ENCODE data around the gene JMY. TPM values are rescaled to one million over a fixed set of nuclear protein-coding genes. Genes with fewer than 3 reads are reported as not detected.

JMY gene
- polyA plus RNA-seq, 1 donor (not counting 4 experiments of a cell fraction or from before 2014, with no cell fraction given) = 3.3 TPM

GRCh38 chr5:79189439-79190234, 46.3 kb upstream of the JMY start:
- Histone ChIP-seq H3K4me2 (ENCODE audit: control insufficient read depth, extremely low read depth, insufficient read depth, low read depth, low read length) (peak overlapping the region; percentile 39), H3K27ac (ENCODE audit: control insufficient read depth, insufficient read depth, low read length) (no peak overlapping the region), H3K79me2 (ENCODE audit: control insufficient read depth, insufficient read depth, low read length) (no peaks in the 10 kb centered on the region), H3K4me1 (ENCODE audit: control insufficient read depth, extremely low read depth, insufficient read depth, low read length) (peaks cover 2% of the 10 kb centered on the region), H3K27me3 (ENCODE audit: control insufficient read depth, extremely low read depth, insufficient read depth, low read length) (no peaks in the 10 kb centered on the region), H3K36me3 (ENCODE audit: control insufficient read depth in 2 of 2, extremely low read depth in 1 of 2, insufficient read depth in 2 of 2, low read length in 2 of 2) (no peaks in the 10 kb centered on the region), H4K20me1 (ENCODE audit: control insufficient read depth, extremely low read depth, insufficient read depth, low read length) (no peaks in the 10 kb centered on the region), H2AFZ (ENCODE audit: control insufficient read depth, low read length) (no peak overlapping the region), H3K4me3 (ENCODE audit: control insufficient read depth in 2 of 3, extremely low read depth in 1 of 3, insufficient read depth in 2 of 3, low read depth in 1 of 3, low read length in 3 of 3) (no peak overlapping the region), H3K9me3 (ENCODE audit: control insufficient read depth, low read depth, low read length) (no peaks in the 10 kb centered on the region), H3K9ac (ENCODE audit: control insufficient read depth, extremely low read depth, insufficient read depth, low read length) (no peak overlapping the region), H3K9me1 (ENCODE audit: control insufficient read depth, extremely low read depth, insufficient read depth, low read length) (no peaks in the 10 kb centered on the region)
- no peak for TF ChIP-seq CTCF (optimal IDR thresholded peaks at IDR 0.05 in 1 of 3, IDR thresholded peaks at IDR 0.05 in 1 of 3, conservative IDR thresholded peaks at IDR 0.05 in 1 of 3; ENCODE audit: extremely low read depth in 1 of 3, insufficient read depth in 2 of 3, low read length in 3 of 3)
- TF ChIP-seq EZH2 (IDR thresholded peaks at IDR 0.05; ENCODE audit: low read length) = no peak
- dilution Hi-C loops (cut with MboI; ENCODE audit: extremely low pct_ligation_motif_present, low sequenced_read_pairs) = no loop called here
- no peak for DNase-seq (ENCODE audit: low read depth, low spot score)
- no peak for FAIRE-seq

DNA sequence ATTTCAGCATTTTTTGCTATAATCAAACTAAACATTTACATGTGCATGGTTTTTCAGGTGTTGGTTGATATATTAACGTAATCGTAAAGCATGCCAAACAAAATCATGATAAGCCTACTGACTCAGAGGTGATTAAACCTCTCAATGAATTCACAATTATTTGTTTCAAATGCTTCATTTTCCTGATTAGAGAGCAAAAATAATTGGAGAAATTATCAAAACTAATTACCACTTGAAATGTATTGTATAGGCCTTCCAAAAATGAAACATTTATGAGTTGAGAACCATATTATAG, 45.7 kb upstream of the JMY start:
- H3K4me2 ChIP-seq (ENCODE audit: control insufficient read depth, extremely low read depth, insufficient read depth, low read depth, low read length) = peak overlapping the region; percentile 39
- no peaks in the 10 kb centered on the region for H3K27me3 ChIP-seq (ENCODE audit: control insufficient read depth, extremely low read depth, insufficient read depth, low read length)
- H3K36me3 ChIP-seq (ENCODE audit: control insufficient read depth in 2 of 2, extremely low read depth in 1 of 2, insufficient read depth in 2 of 2, low read length in 2 of 2) = no peaks in the 10 kb centered on the region
- FAIRE-seq (no peak), DNase-seq (ENCODE audit: low read depth, low spot score) (no peak)
- no peak overlapping the region for H3K27ac ChIP-seq (ENCODE audit: control insufficient read depth, insufficient read depth, low read length)
- H3K4me1 ChIP-seq (ENCODE audit: control insufficient read depth, extremely low read depth, insufficient read depth, low read length) = peaks cover 2% of the 10 kb centered on the region
- H3K79me2 ChIP-seq (ENCODE audit: control insufficient read depth, insufficient read depth, low read length) = no peaks in the 10 kb centered on the region
- TF ChIP-seq EZH2 (IDR thresholded peaks at IDR 0.05; ENCODE audit: low read length) = no peak
- no peak for TF ChIP-seq CTCF (optimal IDR thresholded peaks at IDR 0.05 in 1 of 3, IDR thresholded peaks at IDR 0.05 in 1 of 3, conservative IDR thresholded peaks at IDR 0.05 in 1 of 3; ENCODE audit: extremely low read depth in 1 of 3, insufficient read depth in 2 of 3, low read length in 3 of 3)
- H3K9me3 ChIP-seq (ENCODE audit: control insufficient read depth, low read depth, low read length) = no peaks in the 10 kb centered on the region
- no peak overlapping the region for H3K4me3 ChIP-seq (ENCODE audit: control insufficient read depth in 2 of 3, extremely low read depth in 1 of 3, insufficient read depth in 2 of 3, low read depth in 1 of 3, low read length in 3 of 3)
- H3K9ac ChIP-seq (ENCODE audit: control insufficient read depth, extremely low read depth, insufficient read depth, low read length) = no peak overlapping the region
- no peaks in the 10 kb centered on the region for H3K9me1 ChIP-seq (ENCODE audit: control insufficient read depth, extremely low read depth, insufficient read depth, low read length)
- no peaks in the 10 kb centered on the region for H4K20me1 ChIP-seq (ENCODE audit: control insufficient read depth, extremely low read depth, insufficient read depth, low read length)
- no peak overlapping the region for H2AFZ ChIP-seq (ENCODE audit: control insufficient read depth, low read length)
- dilution Hi-C loops (cut with MboI; ENCODE audit: extremely low pct_ligation_motif_present, low sequenced_read_pairs) = no loop called here
